ENCODE data around the gene SEC24D.

Gene SEC24D

GRCh38 chr4:118716304-118716703 lies 119.6 kb downstream of the SEC24D start:
- no peak for DNase-seq (ENCODE audit: low read depth in 2 of 2)

GRCh38 chr4:118714682-118715081 lies 121.2 kb downstream of the SEC24D start:
- no peak for DNase-seq (ENCODE audit: low read depth in 2 of 2)

GRCh38 chr4:118712872-118713271 lies 123.1 kb downstream of the SEC24D start:
- no peak for DNase-seq (ENCODE audit: low read depth in 2 of 2)

GRCh38 chr4:118711052-118711451 lies 124.9 kb downstream of the SEC24D start:
- no peak for DNase-seq (ENCODE audit: low read depth in 2 of 2)

GRCh38 chr4:118703118-118703517 lies 132.8 kb downstream of the SEC24D start:
- DNase-seq (ENCODE audit: low read depth in 2 of 2), result no peak

- peak; percentile 69 to 72 for DNase-seq (ENCODE audit: low read depth in 2 of 2)
Observed at GRCh38 chr4:118684873-118685811, 150.8 kb downstream of the SEC24D start, which contains the start of gene METTL14. Gene METTL14, plus strand, starts transcription at chr4:118685392. Its CDS starts 143 bp downstream, at chr4:118685535.

- DNase-seq (ENCODE audit: low read depth in 2 of 2), result no peak
Observed at GRCh38 chr4:118683513-118683912, 152.4 kb downstream of the SEC24D start.

- DNase-seq (ENCODE audit: low read depth in 2 of 2), result no peak
Observed at GRCh38 chr4:118682928-118683327, 153.0 kb downstream of the SEC24D start.

- no peak for DNase-seq (ENCODE audit: low read depth in 2 of 2)
Observed at GRCh38 chr4:118680808-118681207, 155.1 kb downstream of the SEC24D start.

GRCh38 chr4:118676128-118676527 lies 159.8 kb downstream of the SEC24D start:
- no peak for DNase-seq (ENCODE audit: low read depth in 2 of 2)
